Measurements from ENCODE around the gene PTPRK. TPM values are rescaled to one million over a fixed set of nuclear protein-coding genes. Genes with fewer than 3 reads are reported as not detected.

PTPRK gene
- total RNA-seq, 1 experiment from 2014 or later = 31.9 TPM

DNA sequence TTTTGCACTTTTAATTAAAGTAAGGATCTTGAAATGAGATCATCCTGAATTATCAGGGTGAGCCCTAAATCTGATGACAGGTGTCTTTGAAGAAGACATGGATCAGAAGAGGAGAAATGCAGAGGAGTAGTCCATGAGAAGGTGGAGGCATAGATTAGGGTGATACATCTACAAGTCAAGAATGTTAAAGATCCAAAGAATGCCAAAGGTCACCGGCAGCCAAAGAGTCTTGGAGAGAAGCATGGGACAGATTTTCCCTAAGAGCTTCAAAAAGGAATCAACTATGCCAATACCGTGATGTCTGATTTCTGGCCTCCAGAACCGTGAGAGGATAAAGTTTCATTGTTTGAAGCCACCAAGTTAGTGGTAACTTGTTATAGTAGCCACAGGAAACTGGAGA, 560.5 kb downstream of the PTPRK start:
- Histone ChIP-seq H3K27me3 (replicated peaks) (no peaks in the 10 kb centered on the region), H3K27ac (no peak overlapping the region), H3K4me3 (no peak overlapping the region), H3K36me3 (no peaks in the 10 kb centered on the region), H3K4me1 (replicated peaks) (no peaks in the 10 kb centered on the region), H3K9me3 (replicated peaks) (no peaks in the 10 kb centered on the region)
- DNase-seq (ENCODE audit: low read depth in 1 of 2, low spot score in 2 of 2) = no peak

DNA sequence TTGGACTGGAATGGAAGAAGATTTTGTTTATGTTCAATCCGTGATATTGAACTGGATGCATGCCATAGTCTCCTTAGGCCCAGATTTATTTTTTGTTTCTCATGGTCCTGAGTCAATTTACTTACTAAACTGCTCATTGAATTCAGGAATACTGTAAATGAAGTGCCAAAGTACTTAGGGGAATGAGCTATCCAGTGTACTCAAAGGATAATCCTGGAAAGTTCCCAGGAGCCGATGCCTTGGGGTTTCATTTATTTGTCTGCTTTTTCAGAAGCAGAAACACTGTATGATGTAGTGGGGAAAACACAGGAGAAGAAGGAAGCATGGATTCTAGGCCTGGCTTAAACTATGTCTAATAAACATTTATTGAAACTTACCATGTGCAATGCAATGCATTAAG, 563.4 kb downstream of the PTPRK start:
- Histone ChIP-seq H3K27ac (no peak overlapping the region), H3K4me1 (replicated peaks) (no peaks in the 10 kb centered on the region), H3K27me3 (replicated peaks) (no peaks in the 10 kb centered on the region), H3K4me3 (no peak overlapping the region), H3K36me3 (no peaks in the 10 kb centered on the region), H3K9me3 (replicated peaks) (no peaks in the 10 kb centered on the region)
- DNase-seq (ENCODE audit: low read depth in 1 of 2, low spot score in 2 of 2) = no peak

DNA sequence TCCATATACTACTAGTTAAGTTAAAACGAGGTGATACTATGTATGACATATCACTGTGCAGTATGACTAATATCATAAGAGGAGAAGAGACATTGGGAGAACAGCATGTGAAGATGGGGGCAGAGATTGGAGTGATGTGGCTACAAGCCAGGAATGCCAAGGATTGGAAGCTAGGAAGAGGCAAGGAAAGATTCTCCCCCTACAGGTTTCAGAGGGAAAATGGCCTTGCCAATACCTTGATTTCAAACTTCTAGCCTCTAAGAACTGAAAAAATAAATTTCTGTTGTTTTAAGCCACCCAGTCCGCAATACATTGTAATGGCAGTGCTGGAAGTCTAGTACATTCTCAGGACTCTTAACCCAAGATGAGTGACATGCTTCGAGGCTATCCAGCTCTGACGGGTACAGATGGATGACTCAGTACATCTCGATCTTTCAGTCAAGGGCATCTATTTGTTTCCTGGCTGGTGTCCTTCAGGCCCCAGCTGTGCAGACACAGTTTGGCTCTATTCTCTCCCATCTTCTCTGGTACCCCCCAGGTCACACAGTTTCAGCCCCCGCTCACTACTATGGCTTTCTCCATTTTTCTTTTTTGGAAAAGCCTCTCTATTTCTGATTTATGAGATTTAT, 564.0 kb downstream of the PTPRK start:
- Histone ChIP-seq H3K27ac (no peak overlapping the region), H3K4me3 (no peak overlapping the region), H3K9me3 (replicated peaks) (no peaks in the 10 kb centered on the region), H3K4me1 (replicated peaks) (no peaks in the 10 kb centered on the region), H3K27me3 (replicated peaks) (no peaks in the 10 kb centered on the region), H3K36me3 (no peaks in the 10 kb centered on the region)
- no peak for DNase-seq (ENCODE audit: low read depth in 1 of 2, low spot score in 2 of 2)

DNA sequence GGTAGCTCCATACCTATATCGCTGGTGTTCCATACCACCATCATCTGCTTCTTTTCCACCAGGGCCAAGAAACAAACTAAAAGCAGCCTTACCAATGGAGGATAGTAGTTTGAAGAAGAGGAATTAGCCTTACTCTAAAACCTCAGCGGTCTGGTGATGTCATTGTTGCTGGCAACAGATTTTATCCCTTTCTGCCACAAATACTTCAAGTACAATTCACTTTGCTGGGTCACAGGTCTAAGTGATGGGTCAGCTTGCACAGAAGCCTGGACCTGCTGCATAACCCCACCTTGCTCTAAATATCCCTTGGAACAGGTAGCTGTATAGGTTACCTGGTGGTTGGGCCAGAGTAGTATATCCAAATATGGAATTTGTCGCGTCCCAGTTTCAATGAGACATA, 566.3 kb downstream of the PTPRK start:
- H3K27ac ChIP-seq = no peak overlapping the region
- no peaks in the 10 kb centered on the region for H3K36me3 ChIP-seq
- no peaks in the 10 kb centered on the region for H3K4me1 ChIP-seq (replicated peaks)
- no peaks in the 10 kb centered on the region for H3K27me3 ChIP-seq (replicated peaks)
- no peaks in the 10 kb centered on the region for H3K9me3 ChIP-seq (replicated peaks)
- no peak overlapping the region for H3K4me3 ChIP-seq
- no peak for DNase-seq (ENCODE audit: low read depth in 1 of 2, low spot score in 2 of 2)

DNA sequence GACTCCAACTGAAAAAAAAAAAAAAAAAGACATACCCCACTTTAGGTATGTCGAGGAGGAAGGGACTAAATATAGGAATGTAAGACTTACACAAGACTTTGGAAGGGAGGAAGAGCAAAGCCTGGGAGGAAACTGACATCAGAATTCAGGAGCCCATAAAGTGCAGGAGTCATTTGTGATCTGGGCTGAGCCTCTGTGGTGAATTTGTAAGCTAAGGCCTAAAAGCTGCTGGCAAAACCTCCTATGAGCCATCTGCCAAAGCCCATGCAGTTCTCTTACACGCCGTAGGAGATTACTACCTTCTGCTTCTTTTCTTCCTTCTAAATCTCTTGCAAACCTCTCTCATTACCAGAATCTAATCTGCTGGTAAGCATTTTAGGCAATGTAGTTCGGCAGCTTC, 567.6 kb downstream of the PTPRK start:
- no peaks in the 10 kb centered on the region for H3K36me3 ChIP-seq
- no peaks in the 10 kb centered on the region for H3K4me1 ChIP-seq (replicated peaks)
- no peaks in the 10 kb centered on the region for H3K9me3 ChIP-seq (replicated peaks)
- H3K27me3 ChIP-seq (replicated peaks) = no peaks in the 10 kb centered on the region
- H3K4me3 ChIP-seq = no peak overlapping the region
- no peak overlapping the region for H3K27ac ChIP-seq
- DNase-seq (ENCODE audit: low read depth in 1 of 2, low spot score in 2 of 2) = no peak

DNA sequence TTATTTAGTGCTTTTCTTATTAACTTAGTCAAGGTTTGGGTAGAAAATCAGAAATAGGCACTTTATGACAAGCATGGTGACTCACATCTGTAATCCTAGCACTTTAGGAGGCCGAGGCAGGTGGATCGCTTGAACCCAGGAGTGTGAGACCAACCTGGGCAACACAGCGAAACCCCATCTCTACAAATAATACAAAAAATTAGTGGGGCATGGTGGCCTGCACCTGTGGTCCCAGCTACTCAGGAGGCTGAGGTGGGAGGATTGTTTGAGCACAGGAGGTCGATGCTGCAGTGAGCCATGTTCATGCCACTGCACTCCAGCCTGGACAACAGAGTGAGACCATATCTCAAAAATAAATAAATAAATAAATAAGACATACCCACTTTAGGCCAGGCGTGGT, 568.2 kb downstream of the PTPRK start:
- Histone ChIP-seq H3K36me3 (no peaks in the 10 kb centered on the region), H3K9me3 (replicated peaks) (no peaks in the 10 kb centered on the region), H3K4me3 (no peak overlapping the region), H3K27ac (no peak overlapping the region), H3K27me3 (replicated peaks) (no peaks in the 10 kb centered on the region), H3K4me1 (replicated peaks) (no peaks in the 10 kb centered on the region)
- DNase-seq (ENCODE audit: low read depth in 1 of 2, low spot score in 2 of 2) = no peak

DNA sequence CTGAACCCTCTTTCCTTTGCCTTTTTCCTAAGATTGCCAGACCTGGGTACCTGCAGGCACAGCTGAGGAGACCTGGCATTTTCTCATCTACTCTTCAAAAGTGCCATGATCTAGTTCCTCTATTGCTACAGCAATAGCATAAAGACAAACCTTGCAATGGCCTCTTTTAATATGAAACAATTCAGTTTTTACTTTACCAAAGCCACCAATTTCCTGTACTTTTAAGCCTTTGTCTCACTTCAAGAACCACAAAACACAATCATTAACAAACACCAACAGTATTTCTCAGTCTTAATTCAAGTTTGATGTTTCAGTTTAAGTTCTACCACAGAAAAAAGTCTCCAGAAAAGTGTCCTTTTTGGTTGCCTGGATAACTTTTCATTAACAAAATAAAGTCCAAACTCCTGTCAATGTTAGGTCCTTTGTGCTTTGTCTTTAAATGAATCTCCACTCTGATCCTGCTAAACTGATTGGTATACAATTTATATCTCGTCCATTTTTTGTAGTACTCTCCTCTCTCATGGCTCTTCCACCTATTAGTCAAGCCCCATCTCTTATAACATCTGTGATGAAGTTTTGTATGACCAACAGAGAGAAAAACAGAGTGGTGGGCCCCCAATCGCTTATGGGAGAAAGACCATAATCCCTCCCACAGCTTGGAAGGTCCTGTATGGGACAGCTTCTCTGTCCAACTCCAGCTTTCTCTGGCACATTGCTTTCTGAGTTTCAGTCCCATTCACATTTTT, 569.1 kb downstream of the PTPRK start:
- Histone ChIP-seq H3K36me3 (no peaks in the 10 kb centered on the region), H3K9me3 (replicated peaks) (peaks cover 7% of the 10 kb centered on the region), H3K4me1 (replicated peaks) (no peaks in the 10 kb centered on the region), H3K27me3 (replicated peaks) (no peaks in the 10 kb centered on the region), H3K4me3 (no peak overlapping the region), H3K27ac (no peak overlapping the region)
- DNase-seq (ENCODE audit: low read depth in 1 of 2, low spot score in 2 of 2) = no peak

DNA sequence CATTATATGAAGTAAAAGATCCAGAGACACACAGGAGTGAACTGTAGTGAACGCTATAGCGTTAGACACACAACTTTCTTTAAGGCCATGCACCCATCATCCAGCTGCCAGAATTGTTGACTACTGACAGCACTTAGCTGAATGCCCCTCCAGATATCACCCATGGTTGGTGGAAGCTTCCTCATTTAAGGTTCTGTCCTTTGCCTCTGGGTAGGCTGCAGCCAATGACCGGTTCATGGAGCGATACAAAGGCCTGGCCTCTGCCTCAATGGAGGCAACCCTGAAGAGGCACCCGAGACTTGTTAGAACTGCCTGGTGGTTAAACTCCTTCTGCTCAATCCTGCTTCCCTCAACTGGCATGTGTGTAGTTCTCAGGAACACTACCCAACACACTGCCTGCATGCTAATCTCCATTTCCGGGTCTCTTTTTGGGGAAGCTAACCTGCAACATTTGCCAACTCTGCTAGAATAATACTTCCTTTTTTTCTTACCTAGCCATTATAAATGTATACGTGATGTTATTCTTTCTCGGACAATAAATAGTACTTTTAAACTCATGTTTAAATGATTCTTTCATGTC, 569.7 kb downstream of the PTPRK start:
- Histone ChIP-seq H3K36me3 (no peaks in the 10 kb centered on the region), H3K9me3 (replicated peaks) (peaks cover 7% of the 10 kb centered on the region), H3K27ac (no peak overlapping the region), H3K27me3 (replicated peaks) (no peaks in the 10 kb centered on the region), H3K4me3 (no peak overlapping the region), H3K4me1 (replicated peaks) (no peaks in the 10 kb centered on the region)
- no peak for DNase-seq (ENCODE audit: low read depth in 1 of 2, low spot score in 2 of 2)

DNA sequence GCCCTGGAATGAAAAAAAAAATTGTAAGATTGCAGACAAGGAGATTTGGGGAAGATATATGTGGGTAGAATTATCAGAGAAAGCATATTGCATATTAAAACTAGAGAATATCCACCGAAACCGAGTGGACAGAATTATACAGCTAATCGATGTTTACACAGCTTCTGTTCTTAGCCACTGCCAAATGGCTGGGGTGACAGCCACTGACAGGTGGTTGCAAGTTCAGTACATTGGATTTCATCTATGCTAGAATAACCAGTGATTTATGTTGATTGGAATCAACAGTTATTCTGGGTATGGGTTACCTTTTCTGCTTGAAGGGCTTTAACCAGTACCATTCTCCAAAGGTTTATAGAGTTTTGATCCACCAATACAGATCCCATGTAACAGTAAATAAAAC, 571.1 kb downstream of the PTPRK start:
- no peaks in the 10 kb centered on the region for H3K4me1 ChIP-seq (replicated peaks)
- peaks cover 7% of the 10 kb centered on the region for H3K9me3 ChIP-seq (replicated peaks)
- no peak for DNase-seq (ENCODE audit: low read depth in 1 of 2, low spot score in 2 of 2)
- no peak overlapping the region for H3K27ac ChIP-seq
- H3K27me3 ChIP-seq (replicated peaks) = no peaks in the 10 kb centered on the region
- no peaks in the 10 kb centered on the region for H3K36me3 ChIP-seq
- H3K4me3 ChIP-seq = no peak overlapping the region

DNA sequence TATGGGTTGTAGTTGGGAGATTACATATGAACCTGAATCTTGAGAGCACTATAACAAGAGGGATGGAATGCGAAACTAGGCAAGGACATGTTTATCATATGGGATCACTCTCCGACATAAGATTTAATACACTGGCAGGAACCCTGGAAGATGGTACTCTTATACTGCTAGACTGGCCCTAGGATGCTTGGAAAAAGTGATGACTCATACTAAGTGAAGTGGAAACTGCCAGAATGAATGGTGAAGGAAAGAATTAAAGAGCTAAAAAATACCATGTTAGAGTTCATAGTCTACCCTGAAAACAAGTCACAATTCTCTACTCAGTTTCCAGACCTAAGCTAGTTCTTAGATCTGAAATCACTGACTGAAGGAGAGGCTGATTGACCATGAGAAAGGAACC, 574.0 kb downstream of the PTPRK start:
- no peaks in the 10 kb centered on the region for H3K4me1 ChIP-seq (replicated peaks)
- no peaks in the 10 kb centered on the region for H3K27me3 ChIP-seq (replicated peaks)

DNA sequence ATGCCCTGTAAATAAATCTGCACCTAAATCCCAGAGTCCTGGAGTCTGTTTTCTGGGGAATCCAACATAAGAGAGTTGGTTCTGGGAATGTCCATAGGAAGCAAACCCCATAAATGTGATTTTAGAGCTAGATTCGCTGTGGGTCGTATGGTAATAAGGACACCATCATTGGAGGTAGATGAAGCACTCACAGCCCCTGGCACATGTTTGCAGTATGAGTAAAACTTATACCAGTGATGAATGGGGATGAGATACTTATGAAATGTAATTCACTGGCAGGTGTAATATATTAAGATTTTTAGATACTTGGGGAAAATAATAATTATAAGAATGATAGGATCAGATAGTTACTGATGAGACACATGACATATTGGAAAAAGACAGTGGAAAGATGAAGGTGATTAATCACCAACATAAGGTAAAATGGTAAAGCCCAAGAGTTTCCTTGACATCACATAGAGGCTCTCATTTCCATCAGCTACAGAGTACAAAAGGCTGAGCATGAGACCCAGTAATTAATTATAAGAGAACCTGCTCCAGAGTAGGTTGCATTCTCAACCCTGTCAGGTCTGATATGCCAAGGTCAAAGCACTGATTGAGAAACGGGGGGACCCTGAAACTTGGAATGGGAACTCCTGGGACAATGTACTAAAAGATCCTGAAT, 574.8 kb downstream of the PTPRK start:
- Histone ChIP-seq H3K36me3 (no peaks in the 10 kb centered on the region), H3K4me1 (replicated peaks) (no peaks in the 10 kb centered on the region), H3K4me3 (no peak overlapping the region), H3K9me3 (replicated peaks) (peaks cover 7% of the 10 kb centered on the region), H3K27me3 (replicated peaks) (no peaks in the 10 kb centered on the region), H3K27ac (no peak overlapping the region)
- no peak for DNase-seq (ENCODE audit: low read depth in 1 of 2, low spot score in 2 of 2)

More for the DNA sequence above, 574.0 kb downstream of the PTPRK start:
- no peak overlapping the region for H3K27ac ChIP-seq
- H3K36me3 ChIP-seq = no peaks in the 10 kb centered on the region
- H3K9me3 ChIP-seq (replicated peaks) = peaks cover 7% of the 10 kb centered on the region
- no peak overlapping the region for H3K4me3 ChIP-seq
- no peak for DNase-seq (ENCODE audit: low read depth in 1 of 2, low spot score in 2 of 2)

DNA sequence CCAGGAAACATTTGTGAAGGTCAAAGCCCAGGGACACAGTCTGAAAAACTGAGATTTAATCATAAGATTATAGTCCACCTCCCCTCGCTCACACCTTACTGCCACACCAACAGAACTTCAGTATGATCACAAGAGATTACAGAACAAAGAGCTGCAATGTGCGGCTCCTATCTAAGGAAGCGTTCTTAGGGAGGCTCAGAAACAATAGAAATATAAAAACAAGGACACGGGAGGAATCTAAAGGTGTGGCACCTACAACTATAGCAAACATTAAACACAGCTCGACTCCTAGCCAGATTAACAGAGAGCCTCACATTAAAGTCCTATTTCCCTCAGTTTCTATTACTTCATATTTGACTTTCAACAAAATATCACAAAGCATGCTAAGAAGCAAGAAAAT, 579.2 kb downstream of the PTPRK start:
- H3K36me3 ChIP-seq = no peaks in the 10 kb centered on the region
- no peaks in the 10 kb centered on the region for H3K9me3 ChIP-seq (replicated peaks)
- no peaks in the 10 kb centered on the region for H3K27me3 ChIP-seq (replicated peaks)
- H3K4me3 ChIP-seq = no peak overlapping the region
- H3K4me1 ChIP-seq (replicated peaks) = peaks cover 11% of the 10 kb centered on the region
- no peak overlapping the region for H3K27ac ChIP-seq
- DNase-seq (ENCODE audit: low read depth in 1 of 2, low spot score in 2 of 2) = no peak

DNA sequence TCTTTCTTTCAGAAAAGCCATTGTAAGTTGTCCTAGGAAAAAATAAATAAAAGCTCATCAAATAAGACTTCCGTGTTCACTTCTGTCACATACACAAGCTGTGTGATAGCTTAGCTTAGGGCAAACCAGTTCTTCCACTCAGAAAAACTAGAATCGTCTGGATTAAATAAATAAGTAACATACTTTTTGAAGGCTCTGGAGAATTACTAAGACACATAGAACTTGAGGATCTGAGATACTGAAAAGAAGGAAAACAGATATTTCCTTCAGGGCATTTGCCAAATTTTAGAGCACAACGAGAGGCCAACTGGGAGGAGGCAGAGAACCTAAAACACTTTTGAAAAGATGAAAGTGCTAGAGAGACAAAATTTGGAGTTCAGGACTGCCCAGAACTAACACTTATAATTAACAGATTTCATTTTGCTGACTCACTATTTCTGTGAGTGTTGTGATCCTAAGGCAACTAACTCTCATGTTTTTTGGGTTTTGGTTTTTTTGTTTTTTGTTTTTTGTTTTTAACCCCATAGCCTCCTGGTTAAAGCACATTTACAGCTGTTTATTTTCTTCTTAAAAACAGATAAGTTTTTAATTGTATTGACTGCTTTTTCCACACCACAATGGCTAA, 580.8 kb downstream of the PTPRK start:
- no peaks in the 10 kb centered on the region for H3K36me3 ChIP-seq
- H3K4me3 ChIP-seq = no peak overlapping the region
- DNase-seq (ENCODE audit: low read depth in 1 of 2, low spot score in 2 of 2) = peak in 1 of 2 experiments; percentile 21
- H3K4me1 ChIP-seq (replicated peaks) = peaks cover 11% of the 10 kb centered on the region
- no peaks in the 10 kb centered on the region for H3K9me3 ChIP-seq (replicated peaks)
- no peaks in the 10 kb centered on the region for H3K27me3 ChIP-seq (replicated peaks)
- H3K27ac ChIP-seq = peak overlapping the region; percentile 69

DNA sequence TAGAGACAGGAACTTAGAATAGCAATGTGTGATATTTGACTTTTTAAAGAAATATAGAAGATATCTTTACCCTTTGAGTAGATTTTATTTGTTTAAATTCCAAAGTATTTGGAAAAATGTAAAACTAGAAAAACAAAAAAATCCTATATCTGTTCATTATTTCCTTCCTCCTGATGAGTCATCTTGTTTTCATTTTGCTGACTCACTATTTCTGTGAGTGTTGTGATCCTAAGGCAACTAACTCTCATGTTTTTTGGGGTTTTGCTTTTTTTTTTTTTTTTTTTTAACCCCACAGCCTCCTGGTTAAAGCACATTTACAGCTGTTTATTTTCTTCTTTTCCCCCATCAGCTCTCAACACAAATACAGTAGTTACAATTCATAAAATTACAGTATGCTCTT, 581.7 kb downstream of the PTPRK start:
- Histone ChIP-seq H3K27ac (peak overlapping the region; percentile 69), H3K4me3 (no peak overlapping the region), H3K4me1 (replicated peaks) (peaks cover 11% of the 10 kb centered on the region), H3K9me3 (replicated peaks) (no peaks in the 10 kb centered on the region), H3K27me3 (replicated peaks) (no peaks in the 10 kb centered on the region), H3K36me3 (no peaks in the 10 kb centered on the region)
- DNase-seq (ENCODE audit: low read depth in 1 of 2, low spot score in 2 of 2) = peak in 1 of 2 experiments; percentile 42

Data from SJSA1 (cell line).